GM21619 (cell line): ENCODE measurements around the gene ATP4B.

Experiments used
- ATAC-seq: cut with Tn5 transposase; IDR thresholded peaks from one replicate; pipeline ENCODE4 v1.9.1; 2021; ENCODE audit not compliant: unreplicated experiment

The ATP4B gene

DNA sequence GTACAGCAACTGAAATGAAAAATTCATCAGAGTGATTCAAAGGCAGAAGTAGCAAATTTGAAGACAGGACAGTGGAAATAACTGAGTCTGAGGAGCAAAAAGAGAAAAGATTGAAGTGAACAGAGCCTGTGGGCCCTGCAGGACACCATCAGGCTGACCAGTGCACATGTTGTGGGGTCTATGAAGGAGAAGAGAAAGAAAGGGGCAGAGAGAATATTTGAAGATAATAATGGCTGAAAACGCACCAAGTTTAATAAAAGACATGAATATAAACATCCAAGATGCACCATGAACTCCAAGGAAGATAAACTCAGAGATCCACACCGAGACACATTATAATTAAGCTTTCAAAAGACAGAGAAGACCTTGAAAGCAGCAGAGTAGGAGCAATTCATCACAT lies 15.4 kb downstream of the ATP4B start:
- no peak for ATAC-seq

- ATAC-seq: no peak
Measured at GRCh38 chr13:113641426-113641825, 16.6 kb downstream of the ATP4B start.

DNA sequence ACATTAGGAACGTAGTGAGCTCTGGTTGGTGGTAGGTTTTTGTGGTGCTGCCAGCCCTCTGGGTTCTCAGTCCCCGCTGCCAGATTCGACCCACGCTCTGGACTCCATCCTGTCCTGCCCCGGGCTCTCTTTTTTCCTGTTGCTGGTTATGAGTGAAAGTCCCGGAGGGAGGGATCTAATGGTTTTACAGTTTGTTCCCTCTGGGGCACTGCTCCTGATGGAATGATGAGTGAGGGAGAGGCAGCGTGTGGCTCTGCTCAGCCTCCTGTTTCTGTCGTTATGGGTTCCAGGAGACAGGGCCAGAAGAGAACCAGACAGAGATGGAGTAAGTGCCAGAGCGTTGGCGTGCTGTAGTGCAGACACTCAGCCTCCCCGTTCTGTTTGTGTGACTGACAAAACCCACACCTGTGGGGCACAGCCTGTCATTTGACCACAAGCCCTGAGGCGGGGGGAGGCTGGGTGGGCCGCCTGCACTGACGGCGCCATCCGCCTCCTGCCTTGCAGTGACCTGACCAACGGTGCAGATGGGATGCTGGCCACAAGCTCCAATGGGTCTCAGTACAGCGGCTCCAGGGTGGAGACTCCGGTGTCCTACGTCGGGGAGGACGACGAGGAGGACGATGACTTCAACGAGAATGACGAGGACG lies 18.3 kb downstream of the ATP4B start:
- no peak for ATAC-seq

DNA sequence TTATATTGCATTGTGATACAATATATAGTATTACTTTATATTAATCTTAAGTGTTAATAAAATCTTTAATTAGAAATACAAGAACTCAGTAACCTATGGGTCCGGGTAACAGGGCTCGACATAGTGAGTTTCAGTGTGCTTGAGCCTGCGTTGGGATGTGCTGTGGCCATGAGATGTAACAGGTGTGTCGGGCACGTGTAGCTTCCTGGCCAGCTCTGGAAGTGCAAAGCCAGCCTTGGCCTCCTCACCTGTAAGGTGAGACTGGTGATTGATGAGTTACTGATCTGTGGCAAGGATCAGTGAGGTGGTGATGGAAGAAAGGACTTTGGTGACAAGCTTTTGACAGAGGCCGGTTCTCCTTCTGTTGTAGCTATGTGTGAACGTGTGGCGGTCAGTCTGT lies 19.2 kb downstream of the ATP4B start:
- no peak for ATAC-seq

DNA sequence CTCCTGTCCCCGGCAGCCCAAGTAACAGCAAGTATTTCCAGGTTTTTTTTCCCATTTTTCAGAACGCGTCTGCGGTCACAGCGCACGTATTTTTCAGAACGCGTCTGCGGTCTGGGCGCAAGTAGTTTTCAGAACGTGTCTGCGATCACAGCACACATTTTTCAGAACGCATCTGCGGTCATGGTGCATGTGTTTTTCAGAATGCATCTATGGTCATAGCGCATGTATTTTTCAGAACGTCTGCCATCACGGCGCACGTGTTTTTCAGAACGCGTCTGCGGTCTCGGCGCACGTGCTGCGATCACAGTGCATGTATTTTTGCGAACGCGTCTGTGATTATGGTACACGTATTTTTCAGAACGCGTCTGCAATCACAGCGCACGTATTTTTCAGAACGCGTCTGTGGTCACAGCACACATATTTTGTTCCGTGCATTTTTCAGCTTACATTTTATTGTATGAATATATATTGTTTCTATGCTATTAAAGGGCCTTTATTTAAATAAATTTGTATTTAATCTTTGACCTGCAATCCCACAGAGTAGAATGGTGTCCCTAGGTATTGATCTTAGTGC lies 19.7 kb downstream of the ATP4B start:
- ATAC-seq: no peak

GRCh38 chr13:113637262-113638160 lies 20.5 kb downstream of the ATP4B start:
- ATAC-seq: no peak

- no peak for ATAC-seq
Measured at GRCh38 chr13:113636266-113636963, 21.6 kb downstream of the ATP4B start.

GRCh38 chr13:113635709-113636108 lies 22.3 kb downstream of the ATP4B start:
- ATAC-seq: no peak

DNA sequence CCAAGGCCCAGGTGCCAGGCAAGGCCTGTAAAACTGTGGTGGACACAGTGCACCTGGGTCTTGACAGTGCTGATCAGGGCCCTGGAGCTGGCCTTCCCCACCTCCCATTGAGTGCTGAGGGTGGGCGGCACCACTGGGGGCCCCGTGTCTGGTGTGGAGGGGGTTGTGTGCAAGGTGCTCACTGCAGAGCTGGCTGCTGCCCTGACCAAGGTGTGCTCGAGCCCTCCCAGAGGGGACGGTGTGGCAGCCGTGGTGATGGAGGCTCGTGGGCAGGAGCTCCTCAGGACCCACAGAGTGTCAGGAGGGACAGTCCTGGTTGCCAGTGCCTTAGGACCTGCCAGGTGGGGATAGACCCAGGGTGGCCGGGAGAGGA lies 23.0 kb downstream of the ATP4B start:
- no peak for ATAC-seq

GRCh38 chr13:113634279-113635047 lies 23.5 kb downstream of the ATP4B start:
- no peak for ATAC-seq

DNA sequence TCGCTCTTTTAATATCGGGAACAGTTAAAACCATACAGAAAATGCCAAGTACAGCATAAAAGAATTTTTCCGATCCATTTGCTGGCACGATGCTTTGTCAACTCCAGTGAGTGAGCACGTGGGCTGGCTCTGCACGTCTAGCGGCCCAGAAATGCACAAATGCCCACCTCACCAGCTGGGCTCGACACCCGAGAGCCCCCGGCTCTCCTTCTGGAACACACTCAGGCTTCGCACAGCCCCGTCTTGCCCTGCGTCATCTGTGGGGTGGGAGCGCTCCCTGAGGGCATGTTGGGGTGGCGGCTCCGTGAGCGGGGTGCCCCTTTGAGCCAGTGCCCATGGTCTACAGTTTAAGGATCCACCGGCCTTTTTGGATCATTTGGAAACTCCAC lies 24.5 kb downstream of the ATP4B start:
- ATAC-seq: no peak

DNA sequence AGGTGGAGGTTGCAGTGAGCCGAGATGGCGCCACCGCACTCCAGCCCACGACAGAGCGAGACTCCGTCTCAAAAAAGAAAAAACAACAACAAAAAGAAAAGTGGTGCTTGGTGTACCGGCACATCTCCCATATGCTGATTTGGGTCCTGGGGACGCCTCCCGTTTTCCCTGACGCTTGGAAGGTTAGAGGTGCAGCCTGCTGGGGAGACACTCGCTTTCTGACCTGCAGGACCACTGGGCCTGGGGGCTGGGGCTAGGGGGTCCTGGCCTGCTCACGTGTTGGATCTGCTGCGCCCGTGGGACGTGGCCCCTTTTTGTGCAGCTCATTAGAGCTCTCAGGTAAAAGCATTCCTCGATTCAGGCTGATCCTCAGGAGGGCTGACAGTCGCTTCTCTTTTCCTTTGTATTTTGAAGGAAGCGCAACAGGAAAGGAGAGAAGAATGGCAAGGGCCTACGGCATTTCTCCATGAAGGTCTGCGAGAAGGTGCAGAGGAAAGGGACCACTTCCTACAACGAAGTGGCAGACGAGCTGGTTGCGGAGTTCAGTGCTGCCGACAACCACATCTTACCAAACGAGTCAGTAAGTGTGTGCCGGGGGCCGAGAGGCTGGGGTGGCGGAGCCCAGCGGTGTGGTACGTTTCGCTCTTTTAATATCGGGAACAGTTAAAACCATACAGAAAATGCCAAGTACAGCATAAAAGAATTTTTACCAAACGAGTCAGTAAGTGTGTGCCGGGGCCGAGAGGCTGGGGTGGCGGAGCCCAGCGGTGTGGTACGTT lies 25.1 kb downstream of the ATP4B start:
- no peak for ATAC-seq

DNA sequence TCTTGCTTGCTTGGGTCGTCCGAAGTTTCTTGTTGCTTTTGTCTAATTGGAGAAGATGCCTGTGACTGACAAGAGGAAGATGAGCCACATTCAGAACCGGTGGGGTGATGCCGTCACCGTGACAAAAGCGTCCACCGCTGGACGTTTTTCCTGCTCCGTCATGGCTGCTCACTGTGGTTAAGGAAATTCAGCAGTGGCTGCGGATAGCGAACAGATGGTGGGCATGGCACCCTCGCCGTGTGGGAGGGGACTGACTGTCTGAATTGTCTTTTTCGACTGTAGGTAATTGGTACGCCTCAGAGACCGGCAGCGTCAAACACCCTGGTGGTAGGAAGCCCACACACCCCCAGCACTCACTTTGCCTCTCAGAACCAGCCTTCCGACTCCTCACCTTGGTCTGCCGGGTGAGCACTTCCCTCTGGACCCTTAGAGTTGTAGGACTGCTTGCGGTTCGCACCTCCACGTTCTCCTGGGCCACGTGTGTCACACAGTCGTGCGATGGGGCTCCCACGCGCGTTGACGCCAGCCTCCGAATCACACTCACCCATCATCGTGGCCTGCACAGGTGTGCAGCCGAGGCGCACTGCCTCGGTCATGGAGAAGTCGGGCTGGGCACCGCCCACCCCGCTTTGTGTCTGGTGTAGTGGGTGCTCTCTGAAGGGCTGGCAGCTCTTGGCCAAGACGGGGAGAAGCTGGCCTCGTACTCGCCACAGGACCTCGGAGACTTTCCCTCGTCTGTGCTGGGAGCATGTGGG lies 26.5 kb downstream of the ATP4B start:
- no peak for ATAC-seq

DNA sequence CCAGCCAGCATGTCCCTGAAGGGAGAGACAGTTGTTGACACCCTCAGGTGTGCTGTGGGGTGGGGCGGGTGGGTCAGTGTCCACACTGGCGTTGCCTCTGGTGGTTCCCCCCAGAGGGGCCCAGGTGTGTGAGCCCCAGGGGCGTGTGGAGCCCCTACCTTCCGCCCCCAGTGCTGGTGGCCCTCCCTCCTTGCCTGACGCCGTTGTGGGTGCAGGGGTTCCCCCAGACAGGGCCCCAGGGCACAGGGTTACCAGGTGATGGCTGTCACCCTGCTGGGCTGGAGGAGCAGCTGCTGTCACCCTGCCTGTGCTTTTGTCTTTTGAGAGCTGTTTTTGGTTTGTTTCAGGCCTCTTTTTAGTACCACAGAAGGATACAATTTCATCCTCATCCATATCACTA lies 27.2 kb downstream of the ATP4B start:
- no peak for ATAC-seq

- ATAC-seq: no peak
Measured at GRCh38 chr13:113630296-113630695, 27.7 kb downstream of the ATP4B start.

DNA sequence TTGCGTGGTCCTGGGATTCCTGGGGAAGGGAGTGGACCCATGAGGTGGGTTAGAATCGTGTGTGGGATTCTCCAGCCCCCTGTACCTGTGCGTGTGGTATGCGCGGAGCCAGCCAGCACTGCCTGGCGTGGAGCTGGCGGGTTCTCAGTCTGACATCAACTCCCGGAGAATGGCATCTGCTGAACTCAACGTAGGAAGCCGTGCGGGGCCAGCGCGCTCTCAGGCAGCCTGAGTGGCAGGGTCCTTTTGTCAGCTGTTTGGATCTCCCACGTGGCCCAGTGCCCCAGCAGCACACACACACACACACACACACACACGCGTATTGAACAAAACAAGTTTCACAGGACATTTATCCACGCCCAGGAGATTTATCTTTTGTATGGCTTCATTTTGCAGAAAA lies 28.1 kb downstream of the ATP4B start:
- no peak for ATAC-seq

GRCh38 chr13:113628291-113629270 lies 29.4 kb downstream of the ATP4B start:
- ATAC-seq: no peak

- ATAC-seq: no peak
Measured at GRCh38 chr13:113627136-113627535, 30.9 kb downstream of the ATP4B start.
